GM12878 (cell line): ENCODE results near the gene GAPT. TPM values are rescaled to one million over a fixed set of nuclear protein-coding genes. Genes with fewer than 3 reads are reported as not detected.

Experiments used
- ATAC-seq: fragments of 200-7000 bp; cut with Tn5 transposase; 3 replicates; pipeline ENCODE4 v1.9.1; 2020; ENCODE audit warnings: mild to moderate bottlenecking, moderate library complexity
- BruUV-seq: library from RNA; stranded (reverse); fragments of 400-500 nt; replicated peaks from 2 replicates; lab custom pipeline; 2021; lab: Mats Ljungman, UMichigan
- CTCF ChIA-PET: fragments of 300-600 bp; sonication (Branson Sonifier 250); formaldehyde crosslinking; extraction: SDS; loops from one replicate; lab custom pipeline; 2021; ENCODE audit warnings: inconsistent platforms; lab: Yijun Ruan, JAX
- POLR2A ChIA-PET: fragments of 350-600 bp; formaldehyde crosslinking; extraction: SDS; loops from one replicate; lab custom pipeline; 2021; ENCODE audit warnings: inconsistent platforms; lab: Charles Lee
- RAD21 ChIA-PET: fragments of 300-600 bp; sonication (Branson Sonifier 250); formaldehyde crosslinking; loops from one replicate; lab custom pipeline; 2023; ENCODE audit warnings: antibody characterized with exemption; ENCODE audit not compliant: unreplicated experiment; lab: Charles Lee
- SMC1A ChIA-PET: fragments of 300-600 bp; sonication (Branson Sonifier 250); formaldehyde crosslinking; loops from one replicate; lab custom pipeline; 2023; ENCODE audit not compliant: unreplicated experiment, uncharacterized antibody; lab: Charles Lee
- DNase-seq: peaks from one replicate; pipeline ENCODE4 v3.0.0-alpha.2; 2011; ENCODE audit warnings: low read depth, low spot score
- FAIRE-seq: peaks from 3 replicates; lab custom pipeline; 2011; peaks lifted over from hg19 to GRCh38; lab: Jason Lieb, UNC
- H2AFZ ChIP-seq: 2 replicates; pipeline ENCODE4 v1.6.0; 2011; ENCODE audit warnings: low read depth, low read length, control low read depth; ENCODE audit not compliant: control insufficient read depth
- H3K27ac ChIP-seq: 2 replicates; pipeline ENCODE4 v1.5.1; 2011; ENCODE audit warnings: control low read depth; ENCODE audit not compliant: control insufficient read depth, insufficient read depth
- H3K27me3 ChIP-seq, 2 experiments: replicated peaks in 1 of 2; 2 replicates each; pipeline versions ENCODE4 v1.6.0 to v1.6.1; 2011; ENCODE audit warnings: low read length in 1 of 2; ENCODE audit not compliant: control insufficient read depth in 2 of 2, insufficient read depth in 2 of 2
- H3K36me3 ChIP-seq, 2 experiments: 2 replicates each; pipeline ENCODE4 v1.5.1; 2011; ENCODE audit warnings: low read length in 1 of 2; ENCODE audit not compliant: control insufficient read depth in 2 of 2, insufficient read depth in 2 of 2
- H3K4me1 ChIP-seq: 2 replicates; pipeline ENCODE4 v1.6.1; 2011; ENCODE audit warnings: mild to moderate bottlenecking, low read length, moderate library complexity, mixed read lengths; ENCODE audit not compliant: control insufficient read depth, insufficient read depth
- H3K4me2 ChIP-seq: 2 replicates; pipeline ENCODE4 v1.6.0; 2011; ENCODE audit warnings: control low read depth; ENCODE audit not compliant: control insufficient read depth, insufficient read depth
- H3K4me3 ChIP-seq: fragments of 200-600 bp; sonication (generic); 2 replicates; pipeline ENCODE4 v1.5.1; 2016
- H3K79me2 ChIP-seq: 2 replicates; pipeline ENCODE4 v1.6.0; 2011; ENCODE audit warnings: low read length; ENCODE audit not compliant: control insufficient read depth, insufficient read depth
- H3K9ac ChIP-seq: 2 replicates; pipeline ENCODE4 v1.8.0; 2011; ENCODE audit warnings: low read length, control low read depth, mixed read lengths; ENCODE audit not compliant: control insufficient read depth, insufficient read depth
- H3K9me3 ChIP-seq: replicated peaks from 3 replicates; pipeline ENCODE4 v1.5.1; 2011; ENCODE audit warnings: mild to moderate bottlenecking, low read length; ENCODE audit not compliant: control insufficient read depth, insufficient read depth
- H4K20me1 ChIP-seq: 2 replicates; pipeline ENCODE4 v1.6.0; 2011; ENCODE audit not compliant: control insufficient read depth, insufficient read depth
- CBX3 ChIP-seq: fragments of 200-600 bp; sonication (generic); IDR thresholded peaks from 2 replicates; pipeline ENCODE4 v1.6.1; 2016; ENCODE audit warnings: low read depth, borderline replicate concordance
- CBX5 ChIP-seq: sonication (generic); IDR thresholded peaks from 2 replicates; pipeline ENCODE4 v1.6.1; 2016; ENCODE audit warnings: low read depth, moderate library complexity, mild to moderate bottlenecking, inconsistent platforms
- FOXK2 ChIP-seq: fragments of 450-650 bp; IDR thresholded peaks from 2 replicates; pipeline ENCODE4 v1.6.1; 2017; ENCODE audit warnings: mild to moderate bottlenecking, moderate library complexity
- NR2C1 ChIP-seq: fragments of 450-650 bp; IDR thresholded peaks from 2 replicates; pipeline ENCODE4 v1.6.1; 2017; ENCODE audit warnings: antibody characterized with exemption, mild to moderate bottlenecking, moderate library complexity
- NRF1 ChIP-seq: conservative IDR thresholded peaks from 2 replicates; pipeline ENCODE4 v1.6.1; 2011; ENCODE audit warnings: mild to moderate bottlenecking, low read depth, low read length, improper control_type of control experiment
- RELA ChIP-seq: fragments of 450-650 bp; IDR thresholded peaks from 2 replicates; pipeline ENCODE4 v1.8.0; 2014; ENCODE audit warnings: borderline replicate concordance; ENCODE audit not compliant: partially characterized antibody
- SIX5 ChIP-seq: IDR thresholded peaks from 2 replicates; pipeline ENCODE4 v1.6.1; 2011; ENCODE audit warnings: mild to moderate bottlenecking, low read depth, low read length, moderate library complexity; ENCODE audit not compliant: severe bottlenecking
- SMAD1 ChIP-seq: fragments of 450-650 bp; IDR thresholded peaks from 2 replicates; pipeline ENCODE4 v1.6.1; 2018; ENCODE audit warnings: mild to moderate bottlenecking, low read depth; ENCODE audit not compliant: partially characterized antibody
- TAF1 ChIP-seq: IDR thresholded peaks from 2 replicates; pipeline ENCODE4 v1.6.1; 2011; ENCODE audit warnings: mild to moderate bottlenecking, low read depth, low read length, borderline replicate concordance
- TBL1XR1 ChIP-seq: IDR thresholded peaks from 2 replicates; pipeline ENCODE4 v1.6.1; 2012; ENCODE audit warnings: low read depth, low read length, improper control_type of control experiment
- YBX1 ChIP-seq: fragments of 450-650 bp; IDR thresholded peaks from 2 replicates; pipeline ENCODE4 v1.6.1; 2016; ENCODE audit warnings: antibody characterized with exemption
- YY1 ChIP-seq: IDR thresholded peaks from 2 replicates; pipeline ENCODE4 v1.6.1; 2011; ENCODE audit warnings: low read depth, mild to moderate bottlenecking, low read length
- ZBED1 ChIP-seq: IDR thresholded peaks from 2 replicates; pipeline ENCODE4 v1.6.1; 2016; ENCODE audit warnings: borderline replicate concordance
- ZNF217 ChIP-seq: fragments of 450-650 bp; IDR thresholded peaks from 2 replicates; pipeline ENCODE4 v1.6.1; 2017; ENCODE audit warnings: antibody characterized with exemption, mild to moderate bottlenecking
- in situ Hi-C: fragments of 300-500 bp; cut with MboI; formaldehyde crosslinking; loops from 9 replicates; pipeline ENCODE4 v1.14.3; 2018; ENCODE audit warnings: mixed read lengths
- intact Hi-C: fragments of 100-400 bp; cut with micrococcal nuclease; formaldehyde crosslinking; loops from one replicate; pipeline ENCODE4 v1.14.2; 2022; ENCODE audit not compliant: unreplicated experiment
- polyA plus RNA-seq, 11 experiments: library from polyadenylated mRNA; depleted of rRNA in 4 of 11; unstranded in 6 of 11; stranded (reverse) in 5 of 11; fragments of >200 nt; fragmentation: Nextera tagmentation in 4 of 11; fragmentation: Illumina TruSeq in 1 of 11; extraction: Ambion mirVana in 4 of 11; extraction: Trizol in 1 of 11; gene quantifications; 1 replicate in 1 of 11; 2 replicates in 10 of 11; pipeline versions ENCODE4 v1.2.1 to v1.2.3, GENCODE V29; 2011 to 2016; ENCODE audit warnings: inconsistent platforms in 2 of 11, missing spikeins in 2 of 11, low read depth in 1 of 11
- total RNA-seq, 4 experiments: library from RNA; depleted of rRNA in 3 of 4; stranded (reverse); fragments of >200 nt in 3 of 4; fragmentation: Illumina TruSeq in 1 of 4; extraction: Trizol in 1 of 4; gene quantifications; 2 replicates each; pipeline versions ENCODE4 v1.2.1 to v1.2.3, GENCODE V29; 2013 to 2021
- TF ChIP-seq, protein P1 (sequence below): IDR thresholded peaks from 2 replicates; pipeline ENCODE4 v1.6.1; 2011; ENCODE audit warnings: borderline replicate concordance, low read depth, mild to moderate bottlenecking, moderate library complexity, low read length; ENCODE audit not compliant: insufficient read depth, poor library complexity, severe bottlenecking
- TF ChIP-seq, protein P2 (sequence below): fragments of 450-650 bp; IDR thresholded peaks from 2 replicates; pipeline ENCODE4 v1.6.1; 2016; ENCODE audit warnings: mild to moderate bottlenecking
- TF ChIP-seq, protein P3 (sequence below): fragments of 450-650 bp; IDR thresholded peaks from 2 replicates; pipeline ENCODE4 v1.6.1; 2017; ENCODE audit warnings: antibody characterized with exemption, mild to moderate bottlenecking, moderate library complexity

GAPT gene
- total and polyA plus RNA-seq, 10 of the 15 experiments (the other 5 are each of a cell fraction or from before 2014, with no cell fraction given): 0.15 to 0.96 (median 0.57) TPM; not detected in 2

DNA sequence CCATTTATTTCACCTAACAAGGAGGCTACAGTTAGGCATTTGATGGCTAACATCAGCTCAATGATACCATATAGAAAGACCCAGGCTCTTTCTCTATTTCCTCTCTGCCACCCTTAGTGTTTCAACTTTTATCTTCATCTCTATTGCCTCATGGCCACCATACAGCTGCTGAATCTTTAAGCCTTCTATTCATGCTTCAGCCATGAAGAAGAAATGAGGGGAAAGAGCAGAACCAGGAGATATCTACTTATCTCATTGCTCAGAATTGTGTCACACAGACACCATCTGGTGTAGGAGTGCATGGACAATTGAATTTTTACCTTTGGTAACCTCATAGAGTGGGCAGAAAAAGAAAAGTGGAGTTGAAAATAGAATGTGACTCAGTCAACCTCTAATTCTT is 6.7 kb downstream of the GAPT start:
- H3K4me1 ChIP-seq: no peaks in the 10 kb centered on the region
- SMC1A ChIA-PET: interaction anchor here (1.0 to 5.0 kb wide), 4 partner anchors 9 to 351 kb away, joined by 3 to 28 read pairs (median 4); no protein-coding TSS in a partner anchor
- no peak for DNase-seq
- no peak overlapping the region for H3K4me2 ChIP-seq
- no peaks in the 10 kb centered on the region; a peak in 1 of 4 replicates for H3K27me3 ChIP-seq
- no peaks in the 10 kb centered on the region for H4K20me1 ChIP-seq
- no peaks in the 10 kb centered on the region for H3K79me2 ChIP-seq
- TF ChIP-seq SIX5 (no peak), FOXK2 (no peak), ZBED1 (no peak), TAF1 (no peak), YY1 (no peak), CBX5 (no peak), RELA (no peak), YBX1 (no peak), SMAD1 (no peak), CBX3 (no peak), NR2C1 (no peak), NRF1 (no peak), ZNF217 (no peak), TBL1XR1 (no peak)
- TF ChIP-seq, protein P1, sequence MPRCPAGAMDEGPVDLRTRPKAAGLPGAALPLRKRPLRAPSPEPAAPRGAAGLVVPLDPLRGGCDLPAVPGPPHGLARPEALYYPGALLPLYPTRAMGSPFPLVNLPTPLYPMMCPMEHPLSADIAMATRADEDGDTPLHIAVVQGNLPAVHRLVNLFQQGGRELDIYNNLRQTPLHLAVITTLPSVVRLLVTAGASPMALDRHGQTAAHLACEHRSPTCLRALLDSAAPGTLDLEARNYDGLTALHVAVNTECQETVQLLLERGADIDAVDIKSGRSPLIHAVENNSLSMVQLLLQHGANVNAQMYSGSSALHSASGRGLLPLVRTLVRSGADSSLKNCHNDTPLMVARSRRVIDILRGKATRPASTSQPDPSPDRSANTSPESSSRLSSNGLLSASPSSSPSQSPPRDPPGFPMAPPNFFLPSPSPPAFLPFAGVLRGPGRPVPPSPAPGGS: no peak
- TF ChIP-seq, protein P2, sequence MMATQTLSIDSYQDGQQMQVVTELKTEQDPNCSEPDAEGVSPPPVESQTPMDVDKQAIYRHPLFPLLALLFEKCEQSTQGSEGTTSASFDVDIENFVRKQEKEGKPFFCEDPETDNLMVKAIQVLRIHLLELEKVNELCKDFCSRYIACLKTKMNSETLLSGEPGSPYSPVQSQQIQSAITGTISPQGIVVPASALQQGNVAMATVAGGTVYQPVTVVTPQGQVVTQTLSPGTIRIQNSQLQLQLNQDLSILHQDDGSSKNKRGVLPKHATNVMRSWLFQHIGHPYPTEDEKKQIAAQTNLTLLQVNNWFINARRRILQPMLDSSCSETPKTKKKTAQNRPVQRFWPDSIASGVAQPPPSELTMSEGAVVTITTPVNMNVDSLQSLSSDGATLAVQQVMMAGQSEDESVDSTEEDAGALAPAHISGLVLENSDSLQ: no peak
- TF ChIP-seq, protein P3, sequence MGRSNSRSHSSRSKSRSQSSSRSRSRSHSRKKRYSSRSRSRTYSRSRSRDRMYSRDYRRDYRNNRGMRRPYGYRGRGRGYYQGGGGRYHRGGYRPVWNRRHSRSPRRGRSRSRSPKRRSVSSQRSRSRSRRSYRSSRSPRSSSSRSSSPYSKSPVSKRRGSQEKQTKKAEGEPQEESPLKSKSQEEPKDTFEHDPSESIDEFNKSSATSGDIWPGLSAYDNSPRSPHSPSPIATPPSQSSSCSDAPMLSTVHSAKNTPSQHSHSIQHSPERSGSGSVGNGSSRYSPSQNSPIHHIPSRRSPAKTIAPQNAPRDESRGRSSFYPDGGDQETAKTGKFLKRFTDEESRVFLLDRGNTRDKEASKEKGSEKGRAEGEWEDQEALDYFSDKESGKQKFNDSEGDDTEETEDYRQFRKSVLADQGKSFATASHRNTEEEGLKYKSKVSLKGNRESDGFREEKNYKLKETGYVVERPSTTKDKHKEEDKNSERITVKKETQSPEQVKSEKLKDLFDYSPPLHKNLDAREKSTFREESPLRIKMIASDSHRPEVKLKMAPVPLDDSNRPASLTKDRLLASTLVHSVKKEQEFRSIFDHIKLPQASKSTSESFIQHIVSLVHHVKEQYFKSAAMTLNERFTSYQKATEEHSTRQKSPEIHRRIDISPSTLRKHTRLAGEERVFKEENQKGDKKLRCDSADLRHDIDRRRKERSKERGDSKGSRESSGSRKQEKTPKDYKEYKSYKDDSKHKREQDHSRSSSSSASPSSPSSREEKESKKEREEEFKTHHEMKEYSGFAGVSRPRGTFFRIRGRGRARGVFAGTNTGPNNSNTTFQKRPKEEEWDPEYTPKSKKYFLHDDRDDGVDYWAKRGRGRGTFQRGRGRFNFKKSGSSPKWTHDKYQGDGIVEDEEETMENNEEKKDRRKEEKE: no peak
- POLR2A ChIA-PET: no interaction called here
- RAD21 ChIA-PET: no interaction called here
- no peak overlapping the region for H3K9ac ChIP-seq
- FAIRE-seq: no peak
- H3K27ac ChIP-seq: no peak overlapping the region
- no peaks in the 10 kb centered on the region for H3K9me3 ChIP-seq
- CTCF ChIA-PET: interaction anchor here (1.2 to 4.8 kb wide), 7 partner anchors 10 to 357 kb away, joined by 3 to 73 read pairs (median 5); no protein-coding TSS in a partner anchor
- H3K36me3 ChIP-seq: no peaks in the 10 kb centered on the region
- in situ Hi-C loops (no loop called here), intact Hi-C loops (loop anchor here (1.0 kb wide), 1 partner anchor 352 kb away; no protein-coding TSS in a partner anchor)
- no peak overlapping the region for H2AFZ ChIP-seq
- BruUV-seq: no TSS peak
- no peak for ATAC-seq
- H3K4me3 ChIP-seq: no peak overlapping the region
